Glutamatergic neuron (in vitro differentiated cells): Measurements from ENCODE around the gene COL28A1. TPM values are rescaled to one million over a fixed set of nuclear protein-coding genes. Genes with fewer than 3 reads are reported as not detected.

ENCODE experiments used
- DNase-seq: peaks from one replicate; pipeline ENCODE4 v3.0.0; 2022
- H3K27ac Mint-ChIP-seq: one replicate; pipeline ENCODE4 v1.8.0; 2020; ENCODE audit warnings: mild to moderate bottlenecking, mixed read lengths, inconsistent platforms; ENCODE audit not compliant: unreplicated experiment
- H3K27me3 Mint-ChIP-seq: one replicate; pipeline ENCODE4 v1.8.0; 2020; ENCODE audit warnings: mild to moderate bottlenecking, moderate library complexity, mixed read lengths, inconsistent platforms; ENCODE audit not compliant: unreplicated experiment
- H3K36me3 Mint-ChIP-seq: one replicate; pipeline ENCODE4 v1.8.0; 2020; ENCODE audit warnings: mild to moderate bottlenecking, mixed read lengths, inconsistent platforms; ENCODE audit not compliant: unreplicated experiment
- H3K4me1 Mint-ChIP-seq: one replicate; pipeline ENCODE4 v1.8.0; 2020; ENCODE audit warnings: mild to moderate bottlenecking, low read depth, mixed read lengths, inconsistent platforms; ENCODE audit not compliant: unreplicated experiment
- H3K4me3 Mint-ChIP-seq: one replicate; pipeline ENCODE4 v1.8.0; 2020; ENCODE audit warnings: mild to moderate bottlenecking, mixed read lengths, inconsistent platforms; ENCODE audit not compliant: unreplicated experiment
- H3K9me3 Mint-ChIP-seq: one replicate; pipeline ENCODE4 v1.8.0; 2020; ENCODE audit warnings: mild to moderate bottlenecking, moderate library complexity, mixed read lengths, inconsistent platforms; ENCODE audit not compliant: unreplicated experiment
- CTCF ChIP-seq: fragments of 200-600 bp; sonication (generic); IDR thresholded peaks from one replicate; pipeline ENCODE4 v1.5.0; 2021; ENCODE audit not compliant: partially characterized antibody, unreplicated experiment
- total RNA-seq: library from RNA; stranded (reverse); fragmentation: NEBNext Ultra II Directional; extraction: Animal tissue kit (Norgen Biotek cat#: 25700); gene quantifications from one replicate; pipeline ENCODE4 v1.2.1, GENCODE V29; 2021; ENCODE audit not compliant: unreplicated experiment

COL28A1 gene
- total RNA-seq, 1 donor from 2014 or later: 0.39 TPM

GRCh38 chr7:7554649-7555575 lies 19.2 kb upstream of the COL28A1 start:
- no peak for DNase-seq
- no peak for TF ChIP-seq CTCF
- H3K27me3 Mint-ChIP-seq: peaks cover 2% of the 10 kb centered on the region
- H3K4me3 Mint-ChIP-seq: no peak overlapping the region
- no peak overlapping the region for H3K27ac Mint-ChIP-seq
- H3K9me3 Mint-ChIP-seq: peaks cover 3% of the 10 kb centered on the region
- peaks cover 12% of the 10 kb centered on the region for H3K36me3 Mint-ChIP-seq
- no peaks in the 10 kb centered on the region for H3K4me1 Mint-ChIP-seq

DNA sequence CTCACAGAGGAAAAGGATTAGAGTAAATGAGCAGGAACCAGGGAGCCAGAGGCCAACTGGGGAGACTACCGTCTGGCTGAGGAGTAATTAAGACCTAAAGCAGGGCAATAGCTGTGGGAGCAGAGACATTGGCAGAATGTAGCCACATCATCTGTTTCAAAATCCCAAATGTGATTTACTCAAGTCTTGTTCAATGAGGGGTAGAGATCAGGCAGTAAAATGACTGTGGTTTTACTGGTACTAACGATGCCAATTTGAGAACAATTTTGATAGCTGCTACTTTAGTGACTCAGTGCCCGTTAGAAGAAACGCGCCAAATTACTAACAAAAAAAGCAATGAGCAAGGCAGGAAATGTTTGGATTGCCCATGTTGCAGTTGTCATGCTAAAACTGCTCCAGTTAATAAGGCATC lies 18.4 kb upstream of the COL28A1 start:
- H3K4me1 Mint-ChIP-seq: no peaks in the 10 kb centered on the region
- H3K9me3 Mint-ChIP-seq: peaks cover 3% of the 10 kb centered on the region
- peaks cover 2% of the 10 kb centered on the region for H3K27me3 Mint-ChIP-seq
- H3K4me3 Mint-ChIP-seq: no peak overlapping the region
- DNase-seq: no peak
- peaks cover 12% of the 10 kb centered on the region for H3K36me3 Mint-ChIP-seq
- H3K27ac Mint-ChIP-seq: no peak overlapping the region
- no peak for TF ChIP-seq CTCF

DNA sequence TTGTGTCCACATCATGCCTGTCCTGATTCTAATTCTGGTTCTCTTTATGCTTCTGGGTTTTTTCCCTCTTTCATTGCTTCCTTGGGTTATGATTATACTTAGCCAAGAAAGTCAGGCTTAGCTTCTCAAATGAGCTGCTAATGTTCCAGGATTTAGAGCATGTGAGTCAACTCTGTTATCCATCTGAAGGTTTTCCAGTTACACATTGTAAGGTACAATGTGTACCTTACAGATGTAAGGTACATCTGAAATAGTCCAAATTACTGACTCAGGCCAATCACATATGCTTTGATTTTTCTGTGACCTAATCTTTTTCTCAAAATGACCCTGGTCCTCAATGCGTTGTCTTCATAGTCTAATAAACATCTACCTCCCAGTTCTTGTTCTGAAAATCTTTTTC lies 17.7 kb upstream of the COL28A1 start:
- Mint-ChIP-seq H3K4me3 (no peak overlapping the region), H3K27me3 (peaks cover 2% of the 10 kb centered on the region), H3K9me3 (peaks cover 3% of the 10 kb centered on the region), H3K4me1 (no peaks in the 10 kb centered on the region), H3K36me3 (peaks cover 9% of the 10 kb centered on the region), H3K27ac (no peak overlapping the region)
- DNase-seq: no peak
- no peak for TF ChIP-seq CTCF

DNA sequence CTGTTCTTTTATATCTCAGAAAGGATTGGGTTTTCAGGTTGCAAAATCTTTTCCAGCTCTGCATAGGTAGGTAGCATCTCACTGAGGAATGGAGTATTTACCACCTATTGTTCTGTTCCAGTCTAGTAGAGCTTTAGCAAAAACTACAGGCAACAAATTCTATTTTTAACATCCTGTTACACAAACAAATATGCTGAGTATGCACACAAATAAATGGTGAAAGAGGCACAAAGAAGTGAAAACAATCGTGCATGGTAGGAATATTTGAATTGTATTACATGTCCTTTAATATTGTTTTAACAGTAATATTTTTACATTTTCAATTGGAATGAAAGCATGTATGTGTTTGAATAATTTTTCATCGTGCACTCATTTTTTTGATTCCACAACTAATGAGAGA lies 16.5 kb upstream of the COL28A1 start:
- no peak overlapping the region for H3K27ac Mint-ChIP-seq
- no peak for TF ChIP-seq CTCF
- H3K36me3 Mint-ChIP-seq: no peaks in the 10 kb centered on the region
- no peak for DNase-seq
- no peaks in the 10 kb centered on the region for H3K27me3 Mint-ChIP-seq
- H3K4me3 Mint-ChIP-seq: no peak overlapping the region
- H3K4me1 Mint-ChIP-seq: no peaks in the 10 kb centered on the region
- H3K9me3 Mint-ChIP-seq: no peaks in the 10 kb centered on the region

DNA sequence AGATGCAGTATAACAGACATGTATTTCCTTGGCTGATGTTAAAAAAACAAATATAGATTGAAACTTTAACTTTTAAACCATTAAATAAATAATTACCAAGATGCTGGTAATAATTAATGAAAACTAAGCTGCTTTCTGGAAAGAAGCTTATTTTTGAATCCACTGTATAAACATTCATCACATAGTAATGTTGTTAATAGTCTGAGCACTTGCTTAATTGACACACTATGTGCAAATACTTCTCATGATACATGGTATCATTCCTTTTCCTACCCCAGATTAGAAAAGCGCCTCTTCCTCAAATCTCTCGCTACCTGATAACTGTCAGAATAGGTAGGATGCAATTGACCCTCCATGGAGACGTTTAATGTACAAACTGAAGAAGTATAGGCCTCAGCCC lies 15.0 kb upstream of the COL28A1 start:
- H3K36me3 Mint-ChIP-seq: no peaks in the 10 kb centered on the region
- no peaks in the 10 kb centered on the region for H3K27me3 Mint-ChIP-seq
- no peak overlapping the region for H3K27ac Mint-ChIP-seq
- H3K4me3 Mint-ChIP-seq: no peak overlapping the region
- no peak for DNase-seq
- TF ChIP-seq CTCF: no peak
- H3K9me3 Mint-ChIP-seq: no peaks in the 10 kb centered on the region
- H3K4me1 Mint-ChIP-seq: no peaks in the 10 kb centered on the region
